HG03565 (cell line): Measurements from ENCODE around the gene H3-3A.
A peak's percentile ranks its signal among the peaks of the same experiment; 100 is the strongest.
"Not testable (repeated sequence)": the region's sequence is repeated elsewhere in the genome, so short reads cannot be mapped to it uniquely, and the experiment has no call there.

Experiments used
- ATAC-seq: cut with Tn5 transposase; IDR thresholded peaks from one replicate; pipeline ENCODE4 v1.9.1; 2021; ENCODE audit warnings: mild to moderate bottlenecking, moderate library complexity; ENCODE audit not compliant: unreplicated experiment

Gene H3-3A

GRCh38 chr1:226083302-226084101 is 21.0 kb downstream of the H3-3A start:
- peak; percentile 90 for ATAC-seq

GRCh38 chr1:226085675-226086285 is 23.3 kb downstream of the H3-3A start:
- ATAC-seq: no peak

DNA sequence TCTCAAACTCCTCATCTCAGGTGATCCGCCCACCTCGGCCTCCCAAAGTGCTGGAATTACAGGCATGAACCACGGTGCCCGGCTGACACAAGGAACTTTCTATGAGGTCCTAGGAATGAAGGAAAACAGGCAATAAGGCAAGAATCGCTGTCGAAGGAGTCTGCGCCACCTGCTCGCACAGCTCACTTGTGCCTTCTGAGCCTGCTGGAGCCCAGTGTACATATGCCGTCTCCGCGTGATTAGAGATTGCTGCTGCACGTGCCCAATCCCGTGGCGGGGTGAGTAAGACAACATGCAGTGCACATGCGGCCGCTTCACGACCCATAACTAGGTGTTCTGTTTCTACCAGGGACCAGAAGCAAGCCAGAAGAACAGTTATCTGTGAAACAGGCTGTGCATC is 24.3 kb downstream of the H3-3A start:
- ATAC-seq: no peak

- ATAC-seq: no peak
Observed at GRCh38 chr1:226091461-226091860, 28.9 kb downstream of the H3-3A start.

DNA sequence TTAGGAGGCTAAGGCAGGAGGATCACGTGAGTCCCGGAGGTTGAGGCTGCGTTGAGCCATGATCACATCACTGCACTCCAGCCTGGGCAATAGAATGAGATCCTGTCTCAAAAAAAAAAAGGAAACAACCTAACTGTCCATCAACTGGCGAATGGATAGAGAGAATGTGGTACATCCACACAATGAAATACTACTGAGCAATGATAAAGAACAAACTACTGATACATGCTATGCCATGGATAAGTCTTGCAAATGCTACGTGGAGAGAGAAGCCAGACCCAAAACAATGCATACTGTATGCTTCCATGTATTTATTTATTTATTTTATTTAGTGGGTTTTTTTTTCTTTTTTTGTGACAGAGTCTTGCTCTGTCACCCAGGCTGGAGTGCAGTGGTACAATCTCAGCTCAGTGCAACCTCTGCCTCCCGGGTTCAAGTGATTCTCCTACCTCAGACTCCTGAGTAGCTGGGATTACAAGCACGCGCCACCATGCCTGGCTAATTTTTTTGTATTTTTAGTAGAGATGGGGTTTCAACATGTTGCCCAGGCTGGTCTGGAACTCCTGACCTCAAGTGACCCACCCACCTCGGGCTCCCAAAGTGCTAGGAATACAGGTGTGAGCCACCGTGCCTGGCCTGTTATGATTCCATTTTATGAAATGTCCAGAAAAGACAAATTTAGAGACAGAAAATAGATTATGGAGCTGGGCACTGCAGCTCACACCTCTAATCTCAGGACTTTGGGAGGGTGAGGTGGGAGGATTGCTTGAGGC is 29.7 kb downstream of the H3-3A start:
- not testable (repeated sequence) for ATAC-seq

GRCh38 chr1:226092965-226093364 is 30.4 kb downstream of the H3-3A start:
- ATAC-seq: no peak

GRCh38 chr1:226093621-226094020 is 31.1 kb downstream of the H3-3A start:
- ATAC-seq: no peak

DNA sequence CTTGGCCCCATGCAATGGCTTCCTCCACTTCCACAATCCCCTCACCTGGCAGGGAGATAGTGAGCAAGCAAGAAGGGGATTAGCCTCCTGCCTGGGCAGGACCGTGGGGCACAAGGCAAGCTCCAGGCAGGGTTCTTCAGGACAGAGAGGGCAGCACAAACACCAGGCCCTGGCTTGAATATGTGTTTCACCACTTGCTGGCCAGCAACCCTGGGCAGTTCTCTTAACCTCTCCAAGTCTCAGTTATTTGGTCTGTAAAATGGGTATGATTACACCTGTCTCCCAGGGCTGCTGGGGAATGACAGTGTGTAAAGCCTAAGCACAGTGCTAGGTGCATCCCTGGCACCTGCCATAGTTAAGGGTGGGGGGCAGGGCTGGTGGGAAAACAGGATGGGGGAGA is 31.9 kb downstream of the H3-3A start:
- no peak for ATAC-seq

DNA sequence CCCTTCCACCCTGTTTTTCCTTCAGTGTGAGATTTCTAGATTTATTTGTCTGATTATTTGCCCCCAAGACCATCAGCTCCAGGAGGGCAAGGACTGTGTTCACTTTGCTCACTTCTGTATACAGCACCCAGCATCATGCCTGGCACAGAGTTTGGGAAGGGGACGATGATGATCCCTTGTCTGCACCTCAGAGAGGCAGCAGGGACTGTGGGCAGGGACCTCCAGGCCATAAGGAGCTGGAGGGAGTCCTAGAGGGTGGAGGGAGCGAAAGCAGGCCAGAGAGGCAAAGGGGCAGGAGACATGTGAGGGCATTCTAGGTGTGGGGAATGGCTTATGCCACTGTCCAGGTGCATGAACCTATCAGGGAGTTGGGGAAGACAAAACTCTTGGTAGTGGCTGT is 32.8 kb downstream of the H3-3A start:
- no peak for ATAC-seq

DNA sequence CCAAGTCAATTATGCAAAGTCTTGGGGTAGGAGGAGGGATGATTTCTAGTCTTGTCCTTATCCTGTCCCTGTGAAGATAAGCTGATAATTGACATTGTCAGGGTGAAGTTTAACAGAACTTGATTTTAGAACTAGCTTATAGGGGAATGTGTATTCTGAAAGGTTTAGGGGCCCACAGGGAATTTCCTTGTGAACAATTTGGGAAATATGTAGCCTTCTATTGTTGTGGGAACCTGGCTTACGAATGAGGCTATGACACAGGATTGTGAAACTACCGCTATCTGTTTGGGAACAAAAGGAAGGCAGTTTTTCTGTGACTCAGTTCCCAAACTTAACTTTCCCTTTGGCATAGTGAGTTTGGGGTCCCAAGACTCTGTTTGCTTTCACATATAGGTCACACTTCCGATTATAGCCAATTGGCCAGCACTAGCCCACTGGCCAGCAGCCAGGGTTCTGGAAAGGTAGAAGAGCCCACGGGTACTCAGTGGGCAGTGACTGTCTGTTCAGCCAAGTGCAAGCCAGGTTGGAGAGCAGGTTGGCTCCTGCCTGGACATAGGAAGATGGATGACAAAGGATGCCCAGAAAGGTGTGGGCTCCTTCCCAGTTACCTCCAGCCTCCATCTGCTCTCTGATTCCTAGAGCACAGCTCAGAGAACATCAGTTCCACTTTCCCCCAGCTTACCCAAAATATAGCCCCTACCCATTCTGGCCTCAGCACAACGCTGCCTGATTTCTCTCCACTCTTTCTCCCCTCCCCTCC is 35.5 kb downstream of the H3-3A start:
- no peak for ATAC-seq

- no peak for ATAC-seq
Observed at GRCh38 chr1:226098870-226099835, 36.6 kb downstream of the H3-3A start.

- ATAC-seq: no peak
Observed at GRCh38 chr1:226100436-226101391, 38.2 kb downstream of the H3-3A start.

- ATAC-seq: no peak
Observed at GRCh38 chr1:226104671-226105121, 42.2 kb downstream of the H3-3A start.

DNA sequence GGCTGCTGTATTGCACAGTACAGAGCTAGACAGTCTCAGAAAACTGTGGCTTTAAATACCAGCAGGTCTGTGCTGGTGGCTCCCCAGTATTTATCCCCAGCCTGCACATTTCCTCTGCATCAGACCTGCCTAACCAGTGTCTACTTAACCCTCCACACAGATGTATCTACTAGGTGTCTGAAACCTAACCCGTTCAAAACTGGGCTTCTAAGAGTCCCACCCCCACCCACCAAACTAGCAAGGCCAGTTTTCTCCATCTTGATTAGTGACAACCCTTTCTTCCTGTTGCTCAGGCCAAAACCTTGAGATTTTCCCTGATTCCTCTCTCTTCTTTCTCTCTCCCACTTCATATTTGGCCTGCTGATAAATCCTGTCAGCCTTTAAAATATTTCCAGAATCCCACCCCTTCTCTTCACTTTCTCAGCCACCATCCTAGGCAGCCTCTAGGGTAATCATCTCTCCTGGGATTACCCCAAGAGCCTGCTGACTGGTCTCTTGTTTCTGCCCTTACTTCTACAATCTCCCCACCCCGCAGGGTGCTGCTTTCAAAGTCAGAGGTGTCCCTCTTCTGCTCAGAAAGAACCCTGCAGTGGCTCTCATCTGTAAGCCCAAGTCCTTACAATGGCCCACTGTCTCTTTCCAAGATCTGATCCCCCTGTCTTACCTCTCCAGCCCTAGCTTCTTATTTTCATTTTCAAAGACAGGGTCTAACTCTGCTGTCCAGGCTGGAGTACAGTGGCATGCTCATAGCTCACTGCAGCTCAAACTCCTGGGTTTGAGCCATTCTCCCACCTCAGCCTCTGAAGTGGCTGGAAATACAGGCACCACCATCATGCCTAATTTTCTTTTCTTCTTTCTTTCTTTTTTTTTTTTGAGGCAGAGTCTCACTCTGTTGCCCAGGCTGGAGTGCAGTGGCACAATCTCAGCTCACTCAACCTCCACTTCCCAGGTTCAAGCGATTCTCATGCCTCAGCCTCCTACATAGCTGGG is 45.2 kb downstream of the H3-3A start:
- no peak for ATAC-seq

GRCh38 chr1:226108935-226109828 is 46.7 kb downstream of the H3-3A start:
- no peak for ATAC-seq

- ATAC-seq: peak; percentile 62
Observed at GRCh38 chr1:226109829-226110248, 47.3 kb downstream of the H3-3A start.
